Hepatocyte (in vitro differentiated cells): ENCODE measurements around the gene ZBTB5. TPM values are rescaled to one million over a fixed set of nuclear protein-coding genes. Genes with fewer than 3 reads are reported as not detected.

ENCODE experiments used
- DNase-seq: peaks from one replicate; pipeline ENCODE4 v3.0.0-alpha.2; 2016; ENCODE audit warnings: low spot score
- H2AFZ ChIP-seq: fragments of 200-600 bp; sonication (generic); 2 replicates; pipeline ENCODE4 v1.6.0; 2016; ENCODE audit warnings: antibody characterized with exemption, mild to moderate bottlenecking
- H3K27ac ChIP-seq: fragments of 200-600 bp; sonication (generic); 2 replicates; pipeline ENCODE4 v1.5.1; 2016; ENCODE audit warnings: mild to moderate bottlenecking
- H3K27me3 ChIP-seq: fragments of 200-600 bp; sonication (generic); 2 replicates; pipeline ENCODE4 v1.6.1; 2016
- H3K36me3 ChIP-seq: fragments of 200-600 bp; sonication (generic); replicated peaks from 2 replicates; pipeline ENCODE4 v1.5.1; 2016; ENCODE audit warnings: low read depth; ENCODE audit not compliant: insufficient read depth
- H3K4me1 ChIP-seq: fragments of 200-600 bp; sonication (generic); 2 replicates; pipeline ENCODE4 v1.5.1; 2016; ENCODE audit warnings: mild to moderate bottlenecking, moderate library complexity; ENCODE audit not compliant: insufficient read depth
- H3K4me2 ChIP-seq: fragments of 200-600 bp; sonication (generic); 2 replicates; pipeline ENCODE4 v1.6.0; 2016
- H3K4me3 ChIP-seq: fragments of 200-600 bp; sonication (generic); 2 replicates; pipeline ENCODE4 v1.5.1; 2016; ENCODE audit warnings: mild to moderate bottlenecking
- H3K79me2 ChIP-seq: fragments of 200-600 bp; sonication (generic); 2 replicates; pipeline ENCODE4 v1.6.0; 2017; ENCODE audit warnings: mild to moderate bottlenecking
- H3K9me2 ChIP-seq: fragments of 200-600 bp; sonication (generic); replicated peaks from 2 replicates; pipeline ENCODE4 v1.6.0; 2017; ENCODE audit warnings: mild to moderate bottlenecking; ENCODE audit not compliant: insufficient read depth
- H3K9me3 ChIP-seq: fragments of 200-600 bp; sonication (generic); 2 replicates; pipeline ENCODE4 v1.5.1; 2016; ENCODE audit warnings: low read depth, mild to moderate bottlenecking
- H4K20me1 ChIP-seq: fragments of 200-600 bp; sonication (generic); 2 replicates; pipeline ENCODE4 v1.6.0; 2016; ENCODE audit warnings: mild to moderate bottlenecking; ENCODE audit not compliant: insufficient read depth, poor library complexity, severe bottlenecking
- EZH2 ChIP-seq: fragments of 200-600 bp; sonication (generic); IDR thresholded peaks from 2 replicates; pipeline ENCODE4 v1.6.1; 2016; ENCODE audit warnings: antibody characterized with exemption, mild to moderate bottlenecking, borderline replicate concordance
- EZH2phosphoT487 ChIP-seq: fragments of 200-600 bp; sonication (generic); IDR thresholded peaks from one replicate; pipeline ENCODE4 v1.6.1; 2018; ENCODE audit warnings: antibody characterized with exemption, mild to moderate bottlenecking, low read depth, moderate library complexity; ENCODE audit not compliant: unreplicated experiment, severe bottlenecking
- WGBS: methylation state at CpG from one replicate; pipeline ENCODE4 v1.1.6; 2016; ENCODE audit warnings: low lambda C conversion rate; ENCODE audit errors: missing lambda C conversion rate; 5-methylcytosine and 5-hydroxymethylcytosine counted together
- polyA plus RNA-seq: library from polyadenylated mRNA; unstranded; fragments of >200 nt; fragmentation: Nextera tagmentation; extraction: Ambion mirVana; gene quantifications from 2 replicates; pipeline ENCODE4 v1.2.1, GENCODE V29; 2016
- total RNA-seq: library from RNA; depleted of rRNA; stranded (reverse); fragments of >200 nt; gene quantifications from 2 replicates; pipeline ENCODE4 v1.2.3, GENCODE V29; 2014
- TF ChIP-seq, protein P1 (sequence below): fragments of 200-600 bp; sonication (generic); IDR thresholded peaks from 2 replicates; pipeline ENCODE4 v1.5.1; 2016; ENCODE audit warnings: antibody characterized with exemption, mild to moderate bottlenecking; ENCODE audit not compliant: poor library complexity

The ZBTB5 gene
- total and polyA plus RNA-seq, 2 experiments from 2014 or later = 3.8 to 21.8 TPM

- Histone ChIP-seq H3K79me2 (peaks cover 66% of the 10 kb centered on the region), H3K36me3 (no peaks in the 10 kb centered on the region)
- WGBS = 93% methylated on average over 21 of the region's 21 CpGs
These were observed 23.4 kb downstream of the ZBTB5 start for GRCh38 chr9:37441776-37442370.

GRCh38 chr9:37438359-37438758 is 26.9 kb downstream of the ZBTB5 start:
- no peak overlapping the region for H3K4me3 ChIP-seq
- H3K4me2 ChIP-seq = no peak overlapping the region
- H3K4me1 ChIP-seq = peaks cover 6% of the 10 kb centered on the region
- DNase-seq = peak; percentile 44
- no peaks in the 10 kb centered on the region for H3K9me2 ChIP-seq
- no peaks in the 10 kb centered on the region for H3K36me3 ChIP-seq
- no peaks in the 10 kb centered on the region for H3K9me3 ChIP-seq
- H2AFZ ChIP-seq = no peak overlapping the region
- H3K27ac ChIP-seq = peak overlapping the region; percentile 53
- 69% methylated on average over 3 of the region's 3 CpGs for WGBS
- peaks cover 42% of the 10 kb centered on the region for H3K79me2 ChIP-seq
- no peaks in the 10 kb centered on the region for H3K27me3 ChIP-seq
- H4K20me1 ChIP-seq = peaks cover 21% of the 10 kb centered on the region
- TF ChIP-seq EZH2phosphoT487 (no peak), EZH2 (no peak)
- TF ChIP-seq, protein P1, sequence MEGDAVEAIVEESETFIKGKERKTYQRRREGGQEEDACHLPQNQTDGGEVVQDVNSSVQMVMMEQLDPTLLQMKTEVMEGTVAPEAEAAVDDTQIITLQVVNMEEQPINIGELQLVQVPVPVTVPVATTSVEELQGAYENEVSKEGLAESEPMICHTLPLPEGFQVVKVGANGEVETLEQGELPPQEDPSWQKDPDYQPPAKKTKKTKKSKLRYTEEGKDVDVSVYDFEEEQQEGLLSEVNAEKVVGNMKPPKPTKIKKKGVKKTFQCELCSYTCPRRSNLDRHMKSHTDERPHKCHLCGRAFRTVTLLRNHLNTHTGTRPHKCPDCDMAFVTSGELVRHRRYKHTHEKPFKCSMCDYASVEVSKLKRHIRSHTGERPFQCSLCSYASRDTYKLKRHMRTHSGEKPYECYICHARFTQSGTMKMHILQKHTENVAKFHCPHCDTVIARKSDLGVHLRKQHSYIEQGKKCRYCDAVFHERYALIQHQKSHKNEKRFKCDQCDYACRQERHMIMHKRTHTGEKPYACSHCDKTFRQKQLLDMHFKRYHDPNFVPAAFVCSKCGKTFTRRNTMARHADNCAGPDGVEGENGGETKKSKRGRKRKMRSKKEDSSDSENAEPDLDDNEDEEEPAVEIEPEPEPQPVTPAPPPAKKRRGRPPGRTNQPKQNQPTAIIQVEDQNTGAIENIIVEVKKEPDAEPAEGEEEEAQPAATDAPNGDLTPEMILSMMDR = no peak

More at GRCh38 chr9:37441776-37442370, 23.4 kb downstream of the ZBTB5 start:
- Histone ChIP-seq H3K9me2 (no peaks in the 10 kb centered on the region), H3K27ac (no peak overlapping the region), H2AFZ (no peak overlapping the region), H3K9me3 (no peaks in the 10 kb centered on the region), H3K4me2 (no peak overlapping the region), H3K4me3 (no peak overlapping the region), H4K20me1 (peaks cover 39% of the 10 kb centered on the region), H3K4me1 (peaks cover 9% of the 10 kb centered on the region), H3K27me3 (no peaks in the 10 kb centered on the region)
- TF ChIP-seq EZH2 (no peak), EZH2phosphoT487 (no peak)
- TF ChIP-seq, protein P1 = no peak
- DNase-seq = no peak

DNA sequence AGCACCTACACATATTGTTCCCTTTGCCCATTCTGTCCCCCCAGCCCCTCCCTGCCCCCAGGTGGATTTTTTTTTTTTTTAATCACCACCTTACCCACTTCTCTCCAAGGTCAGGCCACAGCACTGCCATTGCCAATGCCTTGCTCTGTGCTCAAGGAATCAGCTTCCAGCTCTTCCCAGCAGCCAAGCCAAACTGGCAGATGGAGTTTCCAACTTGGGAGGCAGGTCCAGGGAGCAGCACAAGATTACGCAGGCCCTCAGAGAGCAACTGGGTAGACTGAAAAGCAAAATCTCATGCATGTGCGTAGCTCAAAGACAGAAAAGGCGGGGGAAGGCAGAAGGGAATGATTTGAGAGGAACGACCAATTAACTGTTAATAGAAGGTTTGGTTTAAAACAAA is 27.6 kb downstream of the ZBTB5 start:
- no peaks in the 10 kb centered on the region for H3K9me3 ChIP-seq
- H3K27me3 ChIP-seq = no peaks in the 10 kb centered on the region
- 94% methylated on average over 4 of the region's 4 CpGs for WGBS
- no peak overlapping the region for H3K4me2 ChIP-seq
- H4K20me1 ChIP-seq = peaks cover 20% of the 10 kb centered on the region
- H3K36me3 ChIP-seq = no peaks in the 10 kb centered on the region
- TF ChIP-seq, protein P1 = no peak
- TF ChIP-seq EZH2 = no peak
- no peak for TF ChIP-seq EZH2phosphoT487
- no peak for DNase-seq
- H3K9me2 ChIP-seq = no peaks in the 10 kb centered on the region
- no peak overlapping the region for H3K27ac ChIP-seq
- H3K4me3 ChIP-seq = no peak overlapping the region
- peaks cover 35% of the 10 kb centered on the region for H3K79me2 ChIP-seq
- H2AFZ ChIP-seq = no peak overlapping the region
- H3K4me1 ChIP-seq = peaks cover 6% of the 10 kb centered on the region
